NCI-H128 (cell line): ENCODE results near the gene ELFN1.
A peak's percentile ranks its signal among the peaks of the same experiment; 100 is the strongest.

Experiments
- DNase-seq: peaks from one replicate; lab custom pipeline; 2025; ENCODE audit not compliant: unreplicated experiment; lab: John Stamatoyannopoulos, UW

The ELFN1 gene

GRCh38 chr7:1663223-1663622 is 6.9 kb upstream of the ELFN1 start:
- DNase-seq = no peak

GRCh38 chr7:1663857-1664651 is 6.0 kb upstream of the ELFN1 start:
- no peak for DNase-seq

DNA sequence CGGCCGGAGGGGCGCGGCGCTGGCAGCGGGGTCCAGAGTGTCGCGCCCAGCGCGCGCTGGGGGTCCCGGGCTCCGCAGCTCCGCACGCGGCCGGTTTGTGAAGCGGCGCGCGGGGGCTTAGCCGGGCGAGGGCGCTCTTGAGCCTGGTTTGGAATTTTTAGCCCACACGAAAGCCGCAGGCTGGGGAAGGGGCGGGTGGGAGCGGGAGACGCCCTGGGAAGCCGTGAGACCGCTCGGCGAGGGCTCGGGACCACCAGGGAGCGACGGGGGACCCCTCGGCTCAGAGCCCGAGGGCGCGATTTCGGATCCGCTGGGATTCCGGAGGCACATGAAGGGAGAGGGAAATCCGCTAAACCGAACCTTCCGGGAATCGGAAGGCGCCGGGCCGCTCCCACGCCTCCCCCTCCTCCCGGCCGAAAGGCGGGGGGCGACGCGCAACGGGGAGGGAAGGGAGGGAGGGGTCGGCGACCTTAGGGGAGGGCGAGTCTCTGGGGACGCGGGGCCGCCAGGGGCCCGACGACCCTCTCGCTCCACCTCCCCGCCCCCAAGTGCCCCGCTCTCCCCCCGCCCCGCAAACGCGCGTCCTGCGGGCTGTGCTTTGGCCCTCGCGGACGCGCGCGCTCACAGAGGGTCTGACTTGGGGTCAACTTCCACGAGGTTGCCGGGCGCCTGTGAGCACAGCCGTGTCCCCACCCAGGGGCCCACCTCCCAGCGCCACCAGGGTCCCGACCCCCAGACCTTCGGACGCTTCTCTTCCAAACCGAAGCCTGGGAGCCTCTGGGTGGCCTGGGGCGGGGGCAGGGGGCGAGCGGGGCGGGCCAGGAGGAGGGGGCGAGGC is 5.1 kb upstream of the ELFN1 start:
- peak; percentile 40 for DNase-seq

DNA sequence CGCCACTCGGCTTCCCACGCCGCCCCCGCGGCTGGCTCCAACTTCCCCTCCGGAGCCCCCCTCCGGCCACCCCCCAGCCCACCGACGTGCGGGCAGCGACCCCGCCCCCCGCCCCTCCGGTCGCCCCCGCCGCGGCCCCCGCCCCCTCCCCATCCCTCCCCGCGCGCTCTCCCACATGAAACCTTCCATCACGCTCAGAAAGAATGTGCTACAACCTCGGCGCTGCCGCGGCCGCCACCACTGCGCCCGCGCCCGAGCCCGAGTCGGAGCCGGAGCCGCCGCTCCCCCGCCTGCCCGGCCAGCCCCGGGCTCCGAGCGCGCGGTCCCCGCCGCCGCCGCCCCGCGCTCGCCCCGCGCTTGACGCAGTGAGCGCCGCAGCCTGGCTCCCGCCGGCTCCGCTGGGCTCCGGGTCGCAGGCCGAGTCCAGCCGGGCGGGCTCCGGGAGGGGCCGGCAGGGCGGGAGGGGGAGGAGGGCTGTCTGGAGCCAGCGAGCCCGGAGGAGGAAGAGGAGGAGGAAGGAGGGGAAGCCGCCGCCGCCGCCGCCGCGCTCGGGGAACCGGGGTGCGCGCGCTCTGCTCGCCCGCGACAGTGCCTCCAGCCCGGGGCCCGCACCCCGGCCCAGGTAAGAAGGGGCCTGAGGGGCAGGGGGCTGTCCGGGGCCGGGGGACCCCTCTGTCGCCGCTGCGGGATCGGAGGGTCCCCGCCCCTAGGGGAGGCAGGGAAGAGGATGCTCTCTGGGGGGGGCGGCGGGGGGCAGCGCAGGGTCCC is 4.3 kb upstream of the ELFN1 start:
- no peak for DNase-seq

DNA sequence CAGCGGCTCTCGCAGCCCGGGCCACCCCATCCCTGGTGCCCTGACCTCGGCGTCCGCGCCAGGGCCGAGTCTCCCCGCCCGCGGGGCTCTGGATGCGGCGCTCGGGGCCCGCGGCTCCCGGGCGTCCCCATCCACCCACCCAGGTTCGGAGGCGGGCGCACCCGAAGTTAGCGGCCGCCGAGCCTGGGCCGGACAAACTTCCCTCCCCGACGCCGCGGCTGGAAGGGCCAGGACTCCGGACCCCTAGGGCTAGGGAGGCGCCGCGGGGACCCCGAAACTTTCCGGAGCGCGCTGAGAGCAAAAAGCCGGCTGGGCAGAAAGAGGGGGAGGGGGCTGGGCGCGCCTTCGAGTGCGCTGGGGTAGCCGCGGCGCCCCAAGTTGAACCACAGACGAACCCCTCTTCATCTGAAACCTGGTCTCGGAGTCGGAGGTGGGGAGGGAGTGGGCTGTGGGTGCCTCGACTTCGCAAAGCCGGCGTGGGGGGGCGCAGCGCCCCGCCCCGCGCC is 3.7 kb upstream of the ELFN1 start:
- DNase-seq = no peak

GRCh38 chr7:1666823-1667565 is 3.1 kb upstream of the ELFN1 start:
- DNase-seq = no peak

- no peak for DNase-seq
Observed at GRCh38 chr7:1667566-1668395, 2.3 kb upstream of the ELFN1 start.

DNA sequence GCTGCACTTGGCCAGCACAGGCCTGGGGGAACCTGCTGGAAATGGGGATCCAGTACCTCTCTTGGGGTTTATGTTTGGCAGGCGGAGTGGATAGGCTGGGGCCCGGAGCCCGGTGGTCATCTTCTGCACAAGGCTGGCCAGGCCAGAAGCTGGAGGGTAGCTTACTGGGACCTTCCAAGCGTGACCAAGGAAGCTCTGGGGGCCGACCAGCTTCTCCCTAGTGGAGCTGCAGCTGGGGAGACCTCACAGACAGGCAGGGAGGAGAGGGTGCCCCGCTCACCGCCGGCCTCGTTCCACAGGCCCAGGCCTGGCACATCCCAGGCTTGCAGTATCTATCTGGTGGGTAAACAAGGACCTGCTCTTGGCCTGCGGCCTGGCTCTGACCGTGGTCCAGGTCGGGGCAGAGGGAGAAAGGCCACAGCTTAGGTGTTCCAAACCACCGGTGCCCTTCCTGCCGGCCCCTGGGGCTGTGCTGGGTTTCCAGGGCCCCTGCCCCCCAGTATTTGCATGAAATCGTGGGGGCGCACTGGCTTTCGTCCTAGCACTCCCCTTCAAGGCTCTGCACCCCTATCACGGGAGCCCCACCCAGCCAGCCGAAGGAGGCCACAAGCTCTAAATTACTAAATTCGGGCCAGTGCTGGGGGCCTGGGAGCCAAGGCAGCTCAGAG is 1.5 kb upstream of the ELFN1 start:
- no peak for DNase-seq

GRCh38 chr7:1669064-1669951 is 769 bp upstream of the ELFN1 start:
- DNase-seq = no peak

DNA sequence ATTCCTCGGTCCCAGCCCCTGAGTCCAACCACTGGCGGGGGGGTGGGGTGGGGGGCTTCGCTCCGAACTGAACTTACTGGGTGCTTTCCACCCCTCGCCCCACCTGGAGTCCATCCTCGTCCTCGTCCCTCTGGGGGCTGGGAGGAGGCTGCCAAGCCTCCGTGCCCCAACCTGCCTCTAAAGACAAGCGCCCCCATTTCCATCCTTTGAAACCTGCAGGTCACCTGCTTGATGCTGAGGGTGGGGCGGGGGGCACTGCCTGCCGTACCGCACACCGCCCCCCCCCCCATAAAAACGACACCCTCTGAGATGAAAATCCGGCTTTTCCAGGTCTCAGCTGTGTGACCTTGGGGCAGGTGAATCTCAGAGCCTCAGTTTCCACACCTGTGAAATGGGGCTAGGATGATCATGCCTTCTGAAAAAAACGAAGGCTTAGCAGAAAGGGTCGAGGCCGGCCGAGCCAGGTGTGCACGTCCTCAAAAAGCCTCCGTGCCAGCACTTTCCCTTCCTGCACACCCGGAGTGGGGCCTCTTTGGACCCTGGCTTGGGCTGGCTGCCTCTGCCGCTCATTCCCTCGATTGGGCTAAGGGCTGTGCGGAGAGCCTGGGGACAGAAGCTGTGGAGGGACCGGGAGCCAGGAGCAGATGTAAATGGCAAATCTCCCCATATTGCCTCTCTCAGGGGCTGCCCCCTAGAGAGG is 967 bp downstream of the ELFN1 start:
- DNase-seq = no peak

DNA sequence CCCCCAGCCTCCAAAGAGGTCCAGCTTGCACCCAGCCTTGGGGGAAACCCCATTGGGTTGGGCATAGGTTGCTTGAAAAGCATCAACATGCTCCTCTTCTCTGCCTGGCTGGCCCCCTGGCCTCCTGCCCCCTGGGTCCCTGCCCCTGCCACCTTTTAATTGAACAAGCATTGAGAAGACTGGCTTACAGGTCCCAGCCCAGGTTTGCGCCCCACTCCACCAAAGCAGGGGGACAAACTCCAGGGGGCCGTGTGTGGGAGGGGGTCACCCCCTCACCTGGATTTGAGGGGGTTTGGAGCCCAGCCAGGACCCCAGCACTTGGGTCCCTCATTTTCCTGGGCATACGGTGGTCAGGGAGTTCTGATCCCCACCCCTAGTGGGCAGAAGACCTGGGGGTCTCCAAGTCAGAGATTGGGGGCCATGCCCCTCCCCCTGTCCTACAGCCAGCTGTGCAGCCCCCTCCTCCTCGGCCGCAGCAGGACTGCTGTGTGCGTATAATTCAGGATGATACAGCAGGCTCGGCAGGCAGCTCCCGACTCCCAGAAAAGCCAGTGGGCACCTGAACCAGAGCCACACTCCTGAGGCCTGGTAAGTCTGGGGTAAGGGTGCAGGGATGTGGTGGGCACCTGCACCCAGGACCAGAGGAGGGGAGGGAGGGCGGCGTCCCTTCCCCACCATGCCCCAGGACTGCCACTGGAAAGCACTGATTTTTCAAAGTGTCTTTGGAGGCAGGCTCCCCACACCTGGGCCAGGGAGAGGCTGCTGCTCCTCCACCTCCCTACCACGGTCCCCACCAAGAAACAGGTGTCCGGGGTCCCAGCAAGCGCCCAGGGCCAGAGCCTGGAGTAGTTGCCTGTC is 1.7 kb downstream of the ELFN1 start:
- DNase-seq = no peak

DNA sequence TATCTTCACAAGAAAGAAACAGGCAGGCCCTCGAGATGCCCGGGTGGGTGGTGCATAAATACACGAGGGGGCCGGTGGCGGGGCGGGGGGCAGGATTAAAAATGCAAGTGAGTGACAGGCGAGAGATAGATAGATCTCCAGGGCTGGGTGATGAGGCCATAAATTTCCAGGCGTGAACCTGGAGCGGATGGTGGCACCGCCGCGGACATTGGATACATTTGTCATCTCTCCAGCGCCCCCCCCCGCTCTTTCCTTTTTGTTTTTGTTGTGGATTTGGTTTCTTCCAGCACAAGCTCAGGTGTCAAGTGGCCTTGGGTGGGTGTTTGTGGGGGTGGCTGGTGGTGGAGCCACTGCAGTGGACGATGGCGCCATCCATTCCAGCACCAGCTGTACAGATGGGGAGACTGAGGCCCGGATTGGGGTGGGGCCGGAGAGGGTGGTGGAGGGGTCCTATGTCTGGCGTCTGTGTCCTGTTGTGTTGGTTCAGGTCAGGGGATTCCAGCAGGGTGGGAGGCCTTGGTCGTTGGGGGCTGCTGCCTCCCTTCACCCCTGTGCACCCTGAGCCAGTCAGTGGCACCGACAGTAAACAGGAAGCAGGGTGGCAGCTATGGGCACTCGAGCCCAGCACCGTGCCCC is 2.9 kb downstream of the ELFN1 start:
- DNase-seq = no peak

GRCh38 chr7:1673581-1674118 is 3.6 kb downstream of the ELFN1 start:
- DNase-seq = no peak

GRCh38 chr7:1674161-1675035 is 4.3 kb downstream of the ELFN1 start:
- no peak for DNase-seq

- no peak for DNase-seq
Observed at GRCh38 chr7:1675036-1675671, 5.1 kb downstream of the ELFN1 start.
